ENCODE measurements around the gene ZBED5. TPM values are rescaled to one million over a fixed set of nuclear protein-coding genes. Genes with fewer than 3 reads are reported as not detected.

ZBED5 gene
- 59.1 TPM for polyA plus RNA-seq
- long read RNA-seq, donor 1, partial matches to known transcripts, result 0 of 3 reads
- long read RNA-seq, donor 1, other reads (novel, unspliced or antisense), result 0 of 3 reads
- long read RNA-seq, donor 2, transcript ZBED5-201 (3 exons, 2,512 nt), result major isoform, 6 of 7 reads
- long read RNA-seq, donor 2, partial matches to known transcripts, result 0 of 7 reads
- long read RNA-seq, donor 2, other reads (novel, unspliced or antisense), result 0 of 7 reads
- long read RNA-seq, donor 3, result 0 reads
- long read RNA-seq, donor 4, partial matches to known transcripts, result 0 of 2 reads
- long read RNA-seq, donor 4, other reads (novel, unspliced or antisense), result 0 of 2 reads
- long read RNA-seq, donor 5, partial matches to known transcripts, result 0 of 6 reads
- long read RNA-seq, donor 5, other reads (novel, unspliced or antisense), result 0 of 6 reads
- long read RNA-seq, donor 6, transcript ZBED5-201 (3 exons, 2,512 nt), result major isoform, 6 of 9 reads
- long read RNA-seq, donor 6, partial matches to known transcripts, result 0 of 9 reads
- long read RNA-seq, donor 6, other reads (novel, unspliced or antisense), result 0 of 9 reads
- long read RNA-seq, donor 7, partial matches to known transcripts, result 0 of 4 reads
- long read RNA-seq, donor 7, other reads (novel, unspliced or antisense), result 0 of 4 reads
- long read RNA-seq, donor 8, transcript ZBED5-201 (3 exons, 2,512 nt), result major isoform, 8 of 13 reads
- long read RNA-seq, donor 8, partial matches to known transcripts, result 0 of 13 reads
- long read RNA-seq, donor 8, other reads (novel, unspliced or antisense), result 0 of 13 reads
- long read RNA-seq, donor 9, transcript ZBED5-201 (3 exons, 2,512 nt), result major isoform, 8 of 10 reads
- long read RNA-seq, donor 9, partial matches to known transcripts, result 0 of 10 reads
- long read RNA-seq, donor 9, other reads (novel, unspliced or antisense), result 0 of 10 reads
- long read RNA-seq, donor 10, transcript ZBED5-201 (3 exons, 2,512 nt), result major isoform, 14 of 28 reads
- long read RNA-seq, donor 10, partial matches to known transcripts, result 0 of 28 reads
- long read RNA-seq, donor 10, other reads (novel, unspliced or antisense), result 13 of 28 reads
- long read RNA-seq, donor 11, transcript ZBED5-201 (3 exons, 2,512 nt), result major isoform, 6 of 9 reads
- long read RNA-seq, donor 11, partial matches to known transcripts, result 0 of 9 reads
- long read RNA-seq, donor 11, other reads (novel, unspliced or antisense), result 0 of 9 reads

DNA sequence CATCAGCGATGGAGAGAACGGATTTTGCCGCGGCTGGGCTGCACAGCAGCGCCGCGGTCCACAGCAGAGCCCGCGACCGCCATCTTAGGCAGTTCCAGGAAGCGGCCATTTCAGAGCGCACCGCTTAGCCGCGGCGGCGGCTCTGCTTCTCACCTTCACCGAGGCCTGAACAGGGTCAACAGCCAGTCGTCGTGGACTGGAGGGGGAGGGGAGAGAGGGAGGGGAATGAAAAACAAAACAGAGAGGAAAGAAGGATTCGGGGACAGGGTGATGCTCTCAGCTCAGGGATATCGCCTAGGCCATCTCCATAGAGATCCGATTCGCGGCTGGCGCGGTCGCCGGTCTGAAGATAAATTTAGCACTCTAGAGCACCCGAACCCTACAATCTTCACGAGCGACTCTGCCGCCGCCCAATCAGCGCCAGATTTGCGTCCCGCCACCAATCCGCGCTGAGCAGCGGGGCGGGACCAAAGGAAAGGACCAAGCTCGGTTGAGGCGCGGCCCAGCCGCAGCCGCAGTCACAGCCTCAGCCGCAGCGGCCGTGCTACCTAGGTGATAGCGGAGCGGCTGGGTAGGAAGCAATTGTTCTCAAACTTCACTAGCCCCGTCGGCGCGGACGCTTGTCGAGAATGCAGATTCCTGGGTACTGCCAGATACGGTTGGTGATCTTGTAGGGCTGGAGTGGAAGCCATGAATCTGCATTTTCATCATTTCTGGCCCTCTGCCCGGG, at the start of gene ZBED5:
Gene ZBED5 (minus strand): TSS at position 345 of the 730 bp plus-strand sequence. CDS start 3,108 bp downstream, outside the sequence.
- Histone ChIP-seq H3K4me1 (ENCODE audit: control insufficient read depth, insufficient read depth, low read length) (peaks cover 6% of the 10 kb centered on the region), H3K27me3 (ENCODE audit: control insufficient read depth, insufficient read depth, low read length) (no peaks in the 10 kb centered on the region), H3K4me3 (ENCODE audit: low read length) (peak within 1 kb of the TSS; percentile 76), H3K9me3 (ENCODE audit: control insufficient read depth, low read depth, low read length) (no peaks in the 10 kb centered on the region), H3K27ac (ENCODE audit: low read length) (peak within 1 kb of the TSS; percentile 91), H3K36me3 (ENCODE audit: control insufficient read depth, insufficient read depth, low read length) (peaks cover 21% of the 10 kb centered on the region)
- no CpG with 5 or more reads among the region's 59 CpGs for WGBS (ENCODE audit: insufficient coverage, low lambda C conversion rate)
- DNase-seq, result peak; percentile 98 to 99

DNA sequence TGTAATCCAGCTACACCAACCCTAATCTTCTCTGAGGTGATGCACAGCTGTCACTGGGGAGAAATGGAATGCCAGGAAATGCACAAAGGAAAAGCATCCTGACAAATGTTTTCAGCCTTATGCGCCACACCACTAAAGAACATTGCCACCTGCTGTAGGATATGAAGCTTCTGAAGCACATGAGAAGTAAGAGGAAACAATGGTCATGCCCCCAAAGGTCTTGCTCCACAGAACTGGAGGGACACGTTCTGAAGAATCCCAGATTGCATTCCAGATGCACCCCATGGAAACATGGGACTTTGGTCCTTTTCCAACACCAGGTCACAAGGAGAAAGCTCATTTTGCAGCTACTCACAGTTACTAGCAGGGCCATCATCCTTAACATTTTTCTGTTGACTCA, 48.7 kb upstream of the ZBED5 start:
- 100% methylated on average over 1 of the region's 2 CpGs for WGBS (ENCODE audit: insufficient coverage, low lambda C conversion rate)
- DNase-seq, result peak in 1 of 2 donors; percentile 32
- H3K27me3 ChIP-seq (ENCODE audit: control insufficient read depth, insufficient read depth, low read length), result no peaks in the 10 kb centered on the region
- H3K4me1 ChIP-seq (ENCODE audit: control insufficient read depth, insufficient read depth, low read length), result no peaks in the 10 kb centered on the region
- no peak overlapping the region for H3K4me3 ChIP-seq (ENCODE audit: low read length)
- no peaks in the 10 kb centered on the region for H3K9me3 ChIP-seq (ENCODE audit: control insufficient read depth, low read depth, low read length)
- no peaks in the 10 kb centered on the region for H3K36me3 ChIP-seq (ENCODE audit: control insufficient read depth, insufficient read depth, low read length)
- no peak overlapping the region for H3K27ac ChIP-seq (ENCODE audit: low read length)

DNA sequence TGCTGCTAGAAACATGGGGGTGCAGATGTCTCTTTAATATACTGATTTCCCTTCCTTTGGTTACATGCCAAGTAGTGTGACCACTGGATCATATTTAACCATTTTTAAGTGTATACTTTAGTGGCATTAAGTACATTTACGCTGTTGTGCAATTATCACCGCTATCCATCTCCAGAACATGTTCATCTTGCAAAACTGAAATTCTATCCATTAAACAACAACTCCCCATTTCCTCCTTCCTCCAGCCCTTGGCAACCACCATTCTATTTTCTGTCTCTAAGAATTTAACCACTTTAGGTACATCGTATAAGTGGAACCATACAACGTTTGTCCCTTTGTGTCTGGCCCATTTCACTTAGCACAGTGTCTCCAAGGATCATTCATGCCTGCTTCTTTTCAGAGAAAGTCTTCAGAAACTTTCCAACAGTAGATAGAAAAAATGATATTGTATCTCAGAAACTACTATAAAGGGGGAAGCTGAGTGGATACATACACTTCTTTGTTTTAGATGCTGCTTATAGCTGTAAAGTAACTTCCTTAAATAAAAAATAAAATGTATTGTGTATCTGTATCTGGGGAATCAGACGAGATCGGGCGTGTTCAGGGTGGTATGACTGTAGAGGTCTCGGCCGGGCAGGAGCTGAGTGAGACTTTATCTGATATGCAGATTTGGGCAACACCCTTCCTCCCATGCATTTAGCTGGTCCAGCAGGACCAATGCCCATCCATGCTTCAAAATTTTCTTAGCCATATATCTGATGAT, 44.6 kb upstream of the ZBED5 start:
- Histone ChIP-seq H3K9me3 (ENCODE audit: control insufficient read depth, low read depth, low read length) (no peaks in the 10 kb centered on the region), H3K27me3 (ENCODE audit: control insufficient read depth, insufficient read depth, low read length) (no peaks in the 10 kb centered on the region), H3K4me3 (ENCODE audit: low read length) (no peak overlapping the region), H3K36me3 (ENCODE audit: control insufficient read depth, insufficient read depth, low read length) (no peaks in the 10 kb centered on the region), H3K27ac (ENCODE audit: low read length) (no peak overlapping the region), H3K4me1 (ENCODE audit: control insufficient read depth, insufficient read depth, low read length) (peaks cover 23% of the 10 kb centered on the region)
- 89% methylated on average over 3 of the region's 9 CpGs for WGBS (ENCODE audit: insufficient coverage, low lambda C conversion rate)
- DNase-seq, result no peak

DNA sequence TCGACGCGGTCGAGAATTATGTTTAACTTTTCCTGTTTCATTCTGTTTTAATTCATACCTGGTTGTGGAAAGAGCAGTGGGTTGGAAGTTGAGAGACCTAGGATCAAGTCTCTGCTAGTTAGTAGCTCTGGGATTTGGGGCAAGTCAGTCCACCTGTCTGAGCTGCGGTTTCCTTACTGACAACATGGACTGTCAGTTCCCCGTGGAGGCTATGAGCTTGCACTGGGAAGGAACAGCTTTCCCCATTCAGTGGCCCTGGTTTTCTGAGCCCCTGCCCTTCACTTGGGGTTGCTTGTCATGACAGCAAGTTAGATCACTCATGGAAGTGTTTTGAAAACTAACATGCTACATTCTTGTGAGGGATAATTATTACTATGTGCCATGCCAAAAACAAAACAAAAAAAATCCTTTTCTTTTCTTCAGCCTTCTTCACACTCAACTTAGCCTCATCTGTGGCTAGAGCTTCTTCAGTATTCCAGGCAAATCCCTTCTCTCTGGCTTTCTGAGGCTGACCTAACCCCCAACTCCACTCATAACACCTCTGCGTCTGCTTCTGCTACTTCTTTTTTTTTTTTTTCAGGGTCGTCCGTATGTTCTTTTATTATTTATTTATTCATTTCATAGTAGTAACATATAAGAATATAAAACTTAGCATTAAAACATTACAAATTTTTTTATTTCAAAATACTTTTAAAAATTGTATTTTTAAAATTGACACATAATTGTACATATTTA, 43.0 kb upstream of the ZBED5 start:
- Histone ChIP-seq H3K4me1 (ENCODE audit: control insufficient read depth, insufficient read depth, low read length) (peaks cover 26% of the 10 kb centered on the region), H3K27ac (ENCODE audit: low read length) (peak overlapping the region; percentile 58), H3K4me3 (ENCODE audit: low read length) (no peak overlapping the region), H3K27me3 (ENCODE audit: control insufficient read depth, insufficient read depth, low read length) (no peaks in the 10 kb centered on the region), H3K9me3 (ENCODE audit: control insufficient read depth, low read depth, low read length) (no peaks in the 10 kb centered on the region), H3K36me3 (ENCODE audit: control insufficient read depth, insufficient read depth, low read length) (no peaks in the 10 kb centered on the region)
- 84% methylated on average over 7 of the region's 9 CpGs for WGBS (ENCODE audit: insufficient coverage, low lambda C conversion rate)
- no peak for DNase-seq

DNA sequence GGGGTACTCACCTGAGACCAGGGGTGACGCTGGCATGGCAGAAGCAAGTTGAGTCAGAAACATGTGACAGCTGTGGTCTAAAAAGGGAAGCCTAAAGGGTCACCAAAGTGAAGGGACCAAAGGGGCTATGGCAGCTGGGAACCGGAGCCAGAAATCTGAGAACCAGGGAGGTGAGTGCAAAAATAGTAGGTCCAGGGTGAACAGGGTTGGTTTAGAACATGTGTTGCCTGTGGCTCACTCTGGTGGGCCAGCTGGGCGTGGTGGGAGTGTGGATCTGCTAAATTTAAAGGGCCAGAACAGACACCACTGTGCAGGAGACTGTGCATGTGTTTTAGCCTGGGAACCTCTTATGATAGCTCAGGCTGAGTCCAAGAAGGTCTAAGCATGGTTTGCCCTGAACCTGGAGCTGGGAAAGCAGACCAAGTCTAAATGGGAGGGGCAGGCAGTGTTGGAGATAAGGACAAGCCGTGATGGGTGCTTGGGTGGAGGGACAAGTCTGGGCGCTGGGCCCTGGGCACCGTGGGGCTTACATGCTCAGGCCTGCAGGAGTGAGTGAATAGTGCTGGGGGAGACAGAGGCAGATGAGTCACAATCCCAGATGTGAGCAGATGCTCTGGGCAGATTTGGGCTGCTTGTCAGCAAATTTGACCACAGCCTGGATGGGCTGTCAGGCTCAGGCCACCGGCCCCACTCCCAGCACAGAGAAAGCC, 41.4 kb upstream of the ZBED5 start:
- WGBS (ENCODE audit: insufficient coverage, low lambda C conversion rate), result 92% methylated on average over 2 of the region's 7 CpGs
- Histone ChIP-seq H3K4me3 (ENCODE audit: low read length) (no peak overlapping the region), H3K27ac (ENCODE audit: low read length) (peak overlapping the region; percentile 58), H3K36me3 (ENCODE audit: control insufficient read depth, insufficient read depth, low read length) (no peaks in the 10 kb centered on the region), H3K9me3 (ENCODE audit: control insufficient read depth, low read depth, low read length) (no peaks in the 10 kb centered on the region), H3K27me3 (ENCODE audit: control insufficient read depth, insufficient read depth, low read length) (no peaks in the 10 kb centered on the region), H3K4me1 (ENCODE audit: control insufficient read depth, insufficient read depth, low read length) (peaks cover 35% of the 10 kb centered on the region)
- no peak for DNase-seq

DNA sequence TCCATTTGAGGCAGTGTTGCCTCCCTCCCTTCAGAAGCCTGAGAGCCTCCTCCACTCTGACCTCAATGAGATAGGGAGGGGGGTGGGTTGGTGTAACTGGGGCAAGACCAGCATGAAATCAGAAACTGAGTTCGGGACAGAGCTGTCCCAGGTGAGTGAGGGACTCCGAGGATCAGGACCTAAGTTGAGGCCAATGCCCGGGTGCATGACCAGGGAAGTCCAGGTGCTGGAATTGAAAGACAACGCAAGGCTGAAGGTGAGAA, 40.8 kb upstream of the ZBED5 start:
- H3K4me3 ChIP-seq (ENCODE audit: low read length), result no peak overlapping the region
- H3K27me3 ChIP-seq (ENCODE audit: control insufficient read depth, insufficient read depth, low read length), result no peaks in the 10 kb centered on the region
- no peaks in the 10 kb centered on the region for H3K36me3 ChIP-seq (ENCODE audit: control insufficient read depth, insufficient read depth, low read length)
- H3K4me1 ChIP-seq (ENCODE audit: control insufficient read depth, insufficient read depth, low read length), result peaks cover 40% of the 10 kb centered on the region
- WGBS (ENCODE audit: insufficient coverage, low lambda C conversion rate), result no CpG with 5 or more reads among the region's 4 CpGs
- peak overlapping the region; percentile 58 for H3K27ac ChIP-seq (ENCODE audit: low read length)
- no peak for DNase-seq
- H3K9me3 ChIP-seq (ENCODE audit: control insufficient read depth, low read depth, low read length), result no peaks in the 10 kb centered on the region

DNA sequence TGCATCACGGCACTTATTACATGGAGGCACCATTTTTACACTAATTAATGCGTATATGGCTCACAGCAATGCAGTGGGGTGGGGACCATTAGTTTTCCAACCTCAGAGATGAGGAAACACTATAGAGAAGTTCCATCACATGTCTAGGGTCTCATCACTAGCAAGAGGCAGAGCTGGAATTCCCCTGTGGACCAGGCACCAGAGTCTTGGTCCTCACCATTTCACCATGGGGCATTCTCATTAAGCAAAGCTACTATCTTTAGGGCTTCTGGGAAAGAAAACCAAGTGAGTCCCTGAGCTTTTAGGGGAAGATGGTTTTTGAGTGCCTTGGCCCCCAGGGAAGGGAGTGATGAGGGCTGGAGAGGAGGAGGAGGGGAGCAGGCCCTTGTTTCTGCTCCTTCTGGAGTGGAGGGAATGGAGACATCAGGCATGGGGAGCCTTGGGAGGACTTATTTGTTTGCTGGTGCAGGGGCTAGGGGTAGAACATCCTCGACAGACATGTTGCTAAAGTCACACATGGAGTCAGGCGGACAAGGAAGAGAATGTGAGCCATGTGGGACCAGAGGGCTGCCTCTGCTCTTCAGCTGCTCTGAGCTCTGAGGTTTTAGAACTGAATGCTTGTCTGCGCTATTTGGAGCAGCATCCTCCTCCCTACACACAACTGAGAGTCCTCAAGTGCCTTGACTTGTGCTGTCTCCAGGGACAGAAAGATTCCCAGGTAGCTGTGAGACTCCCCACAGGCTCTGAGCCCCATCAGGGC, 40.3 kb upstream of the ZBED5 start:
- WGBS (ENCODE audit: insufficient coverage, low lambda C conversion rate), result no CpG with 5 or more reads among the region's 5 CpGs
- DNase-seq, result no peak
- H3K4me3 ChIP-seq (ENCODE audit: low read length), result no peak overlapping the region
- H3K4me1 ChIP-seq (ENCODE audit: control insufficient read depth, insufficient read depth, low read length), result peaks cover 43% of the 10 kb centered on the region
- H3K9me3 ChIP-seq (ENCODE audit: control insufficient read depth, low read depth, low read length), result no peaks in the 10 kb centered on the region
- H3K27ac ChIP-seq (ENCODE audit: low read length), result no peak overlapping the region
- H3K36me3 ChIP-seq (ENCODE audit: control insufficient read depth, insufficient read depth, low read length), result no peaks in the 10 kb centered on the region
- no peaks in the 10 kb centered on the region for H3K27me3 ChIP-seq (ENCODE audit: control insufficient read depth, insufficient read depth, low read length)

DNA sequence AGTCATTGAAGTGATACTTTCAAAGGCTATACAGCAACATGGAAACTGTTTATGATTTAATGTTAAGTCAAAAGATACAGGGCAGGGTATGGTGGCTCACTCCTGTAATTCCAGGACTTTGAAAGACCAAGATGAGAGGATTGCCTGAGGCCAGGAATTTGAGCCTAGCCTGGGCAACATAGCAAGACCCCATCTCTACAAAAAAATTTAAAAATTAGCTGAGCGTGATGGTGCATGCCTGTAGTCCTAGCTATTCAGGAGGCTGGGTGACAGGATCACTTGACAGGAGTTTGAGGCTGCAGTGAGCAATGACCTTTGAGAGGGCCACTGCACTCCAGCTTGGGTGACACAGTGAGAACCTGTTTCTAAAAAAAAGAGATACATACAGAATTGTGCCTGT, 39.3 kb upstream of the ZBED5 start:
- no peaks in the 10 kb centered on the region for H3K36me3 ChIP-seq (ENCODE audit: control insufficient read depth, insufficient read depth, low read length)
- no peaks in the 10 kb centered on the region for H3K27me3 ChIP-seq (ENCODE audit: control insufficient read depth, insufficient read depth, low read length)
- no peak overlapping the region for H3K27ac ChIP-seq (ENCODE audit: low read length)
- H3K4me3 ChIP-seq (ENCODE audit: low read length), result no peak overlapping the region
- no CpG with 5 or more reads among the region's 1 CpG for WGBS (ENCODE audit: insufficient coverage, low lambda C conversion rate)
- no peaks in the 10 kb centered on the region for H3K9me3 ChIP-seq (ENCODE audit: control insufficient read depth, low read depth, low read length)
- H3K4me1 ChIP-seq (ENCODE audit: control insufficient read depth, insufficient read depth, low read length), result peaks cover 45% of the 10 kb centered on the region
- no peak for DNase-seq
